GM21528 (cell line): Measurements from ENCODE around the gene LAGE3.

ENCODE experiments used
- ATAC-seq: cut with Tn5 transposase; IDR thresholded peaks from one replicate; pipeline ENCODE4 v1.9.1; 2021; ENCODE audit warnings: mild to moderate bottlenecking, moderate library complexity; ENCODE audit not compliant: unreplicated experiment, low FRiP score

Gene LAGE3

GRCh38 chrX:154481911-154482601 is 3.0 kb upstream of the LAGE3 start:
- ATAC-seq: no peak

GRCh38 chrX:154481195-154481594 is 2.1 kb upstream of the LAGE3 start:
- ATAC-seq: no peak

GRCh38 chrX:154477891-154478477 is 1.1 kb downstream of the LAGE3 start:
- no peak for ATAC-seq

- ATAC-seq: no peak
Observed at GRCh38 chrX:154476821-154477220, 2.3 kb downstream of the LAGE3 start.

GRCh38 chrX:154473683-154474082 is 5.4 kb downstream of the LAGE3 start:
- no peak for ATAC-seq

GRCh38 chrX:154472685-154473632 is 6.1 kb downstream of the LAGE3 start:
- no peak for ATAC-seq

- no peak for ATAC-seq
Observed at GRCh38 chrX:154471839-154472684, 7.0 kb downstream of the LAGE3 start.

GRCh38 chrX:154470914-154471568 is 8.0 kb downstream of the LAGE3 start:
- ATAC-seq: no peak

GRCh38 chrX:154470434-154470833 is 8.6 kb downstream of the LAGE3 start:
- ATAC-seq: no peak

- ATAC-seq: no peak
Observed at GRCh38 chrX:154469880-154470279, 9.2 kb downstream of the LAGE3 start.

- no peak for ATAC-seq
Observed at GRCh38 chrX:154469114-154469513, 10.0 kb downstream of the LAGE3 start.

GRCh38 chrX:154468217-154468616 is 10.9 kb downstream of the LAGE3 start:
- no peak for ATAC-seq

- ATAC-seq: no peak
Observed at GRCh38 chrX:154467556-154467955, 11.5 kb downstream of the LAGE3 start.

GRCh38 chrX:154466907-154467306 is 12.2 kb downstream of the LAGE3 start:
- no peak for ATAC-seq

- no peak for ATAC-seq
Observed at GRCh38 chrX:154466036-154466435, 13.0 kb downstream of the LAGE3 start.

- no peak for ATAC-seq
Observed at GRCh38 chrX:154465601-154466000, 13.5 kb downstream of the LAGE3 start.

- no peak for ATAC-seq
Observed at GRCh38 chrX:154464806-154465365, 14.2 kb downstream of the LAGE3 start.

- no peak for ATAC-seq
Observed at GRCh38 chrX:154463611-154464220, 15.4 kb downstream of the LAGE3 start.

- ATAC-seq: no peak
Observed at GRCh38 chrX:154462396-154462795, 16.7 kb downstream of the LAGE3 start.
